Skeletal muscle tissue (tissue), 4 donors: ENCODE data around the gene DDX18. TPM values are rescaled to one million over a fixed set of nuclear protein-coding genes. Genes with fewer than 3 reads are reported as not detected.

ENCODE experiments used
- H3K27ac ChIP-seq: one replicate; pipeline ENCODE4 v1.7.0; 2013; ENCODE audit warnings: mild to moderate bottlenecking, low read depth, low read length, inconsistent platforms
- H3K27me3 ChIP-seq, 3 donors: one replicate each; pipeline ENCODE4 v1.7.0; 2013; ENCODE audit warnings: low read length in 3 of 3; ENCODE audit not compliant: control insufficient read depth in 3 of 3, insufficient read depth in 3 of 3
- H3K36me3 ChIP-seq, 3 donors: one replicate each; pipeline ENCODE4 v1.7.0; 2013; ENCODE audit warnings: low read length in 3 of 3; ENCODE audit not compliant: control insufficient read depth in 3 of 3, insufficient read depth in 3 of 3
- H3K4me1 ChIP-seq, 3 donors: one replicate each; pipeline ENCODE4 v1.7.0; 2013; ENCODE audit warnings: low read length in 3 of 3, mild to moderate bottlenecking in 3 of 3; ENCODE audit not compliant: control insufficient read depth in 3 of 3, insufficient read depth in 3 of 3
- H3K4me3 ChIP-seq, 3 donors: one replicate each; pipeline ENCODE4 v1.7.0; 2013; ENCODE audit warnings: low read length in 3 of 3
- H3K9ac ChIP-seq, 3 donors: one replicate each; pipeline ENCODE4 v1.7.0; 2013; ENCODE audit warnings: low read length in 3 of 3, mild to moderate bottlenecking in 3 of 3, moderate library complexity in 2 of 3, low read depth in 1 of 3
- H3K9me3 ChIP-seq, 3 donors: one replicate each; pipeline ENCODE4 v1.7.0; 2013; ENCODE audit warnings: low read length in 3 of 3; ENCODE audit not compliant: control insufficient read depth in 3 of 3
- total RNA-seq: library from RNA; depleted of rRNA; stranded (reverse); fragments of >200 nt; gene quantifications from one replicate; pipeline ENCODE4 v1.2.3, GENCODE V29; 2014
- donor health status: Osteomylitis.

DDX18 gene
- total RNA-seq, 1 donor from 2014 or later: 32.4 TPM

- Histone ChIP-seq H3K9ac (no peak overlapping the region), H3K36me3 (peaks cover 27 to 48% (median 43%) of the 10 kb centered on the region in 3 donors), H3K27me3 (no peaks in the 10 kb centered on the region), H3K4me1 (peaks cover 3 to 7% (median 4%) of the 10 kb centered on the region in 3 donors), H3K4me3 (no peak overlapping the region), H3K9me3 (no peaks in the 10 kb centered on the region), H3K27ac (no peak overlapping the region)
Measured at GRCh38 chr2:117832905-117833613, 18.6 kb downstream of the DDX18 start.

- no peak overlapping the region for H3K27ac ChIP-seq
- no peak overlapping the region for H3K9ac ChIP-seq
- peaks cover 3 to 7% (median 4%) of the 10 kb centered on the region in 3 donors for H3K4me1 ChIP-seq
- no peaks in the 10 kb centered on the region for H3K27me3 ChIP-seq
- peaks cover 19 to 39% (median 35%) of the 10 kb centered on the region in 3 donors for H3K36me3 ChIP-seq
- H3K9me3 ChIP-seq: no peaks in the 10 kb centered on the region
- H3K4me3 ChIP-seq: no peak overlapping the region
Measured at GRCh38 chr2:117833911-117834310, 19.4 kb downstream of the DDX18 start.

GRCh38 chr2:117834992-117835391 is 20.5 kb downstream of the DDX18 start:
- peaks cover 9 to 33% (median 24%) of the 10 kb centered on the region in 3 donors for H3K36me3 ChIP-seq
- H3K9me3 ChIP-seq: no peaks in the 10 kb centered on the region
- no peak overlapping the region for H3K4me3 ChIP-seq
- no peak overlapping the region for H3K9ac ChIP-seq
- H3K27ac ChIP-seq: no peak overlapping the region
- H3K4me1 ChIP-seq: peaks cover 3 to 7% (median 4%) of the 10 kb centered on the region in 3 donors
- no peaks in the 10 kb centered on the region for H3K27me3 ChIP-seq

GRCh38 chr2:117835990-117836760 is 21.7 kb downstream of the DDX18 start:
- peaks cover 9 to 25% (median 17%) of the 10 kb centered on the region in 3 donors for H3K36me3 ChIP-seq
- no peak overlapping the region for H3K27ac ChIP-seq

GRCh38 chr2:117845304-117845703 is 30.8 kb downstream of the DDX18 start:
- Histone ChIP-seq H3K27me3 (peaks cover 5 to 6% (median 6%) of the 10 kb centered on the region in 3 donors), H3K4me1 (no peaks in the 10 kb centered on the region), H3K9me3 (no peaks in the 10 kb centered on the region), H3K27ac (no peak overlapping the region), H3K9ac (no peak overlapping the region), H3K4me3 (no peak overlapping the region), H3K36me3 (no peaks in the 10 kb centered on the region)

More at GRCh38 chr2:117835990-117836760, 21.7 kb downstream of the DDX18 start:
- H3K4me1 ChIP-seq: peaks cover 3 to 7% (median 4%) of the 10 kb centered on the region in 3 donors
- H3K27me3 ChIP-seq: no peaks in the 10 kb centered on the region
- no peaks in the 10 kb centered on the region for H3K9me3 ChIP-seq
- peak overlapping the region; percentile 65 to 77 (median 74) for H3K4me3 ChIP-seq
- H3K9ac ChIP-seq: peak overlapping the region; percentile 47 to 73 (median 72)

- H3K4me3 ChIP-seq: no peak overlapping the region
- H3K36me3 ChIP-seq: no peaks in the 10 kb centered on the region
- peaks cover 7 to 18% (median 13%) of the 10 kb centered on the region in 3 donors for H3K27me3 ChIP-seq
- no peaks in the 10 kb centered on the region for H3K4me1 ChIP-seq
- H3K9ac ChIP-seq: no peak overlapping the region
- H3K27ac ChIP-seq: no peak overlapping the region
- no peaks in the 10 kb centered on the region for H3K9me3 ChIP-seq
Measured at GRCh38 chr2:117850015-117850414, 35.5 kb downstream of the DDX18 start.

- Histone ChIP-seq H3K4me3 (no peak overlapping the region), H3K36me3 (no peaks in the 10 kb centered on the region), H3K27me3 (peaks cover 7 to 18% (median 13%) of the 10 kb centered on the region in 3 donors)
Measured at GRCh38 chr2:117850461-117850860, 36.0 kb downstream of the DDX18 start.

GRCh38 chr2:117851969-117852368 is 37.5 kb downstream of the DDX18 start:
- H3K27me3 ChIP-seq: peaks cover 6 to 18% (median 13%) of the 10 kb centered on the region in 3 donors
- H3K36me3 ChIP-seq: no peaks in the 10 kb centered on the region

More at GRCh38 chr2:117850461-117850860, 36.0 kb downstream of the DDX18 start:
- H3K4me1 ChIP-seq: no peaks in the 10 kb centered on the region
- H3K9ac ChIP-seq: no peak overlapping the region
- no peaks in the 10 kb centered on the region for H3K9me3 ChIP-seq
- no peak overlapping the region for H3K27ac ChIP-seq

GRCh38 chr2:117853316-117853715 is 38.8 kb downstream of the DDX18 start:
- Histone ChIP-seq H3K27ac (no peak overlapping the region), H3K27me3 (peaks cover 5 to 18% (median 13%) of the 10 kb centered on the region in 3 donors), H3K4me1 (no peaks in the 10 kb centered on the region), H3K4me3 (no peak overlapping the region), H3K9ac (no peak overlapping the region), H3K36me3 (no peaks in the 10 kb centered on the region), H3K9me3 (no peaks in the 10 kb centered on the region)

More at GRCh38 chr2:117851969-117852368, 37.5 kb downstream of the DDX18 start:
- no peak overlapping the region for H3K27ac ChIP-seq
- no peak overlapping the region for H3K9ac ChIP-seq
- H3K9me3 ChIP-seq: no peaks in the 10 kb centered on the region
- H3K4me3 ChIP-seq: no peak overlapping the region
- no peaks in the 10 kb centered on the region for H3K4me1 ChIP-seq

GRCh38 chr2:117853873-117854272 is 39.4 kb downstream of the DDX18 start:
- H3K9me3 ChIP-seq: no peaks in the 10 kb centered on the region
- H3K36me3 ChIP-seq: no peaks in the 10 kb centered on the region
- no peaks in the 10 kb centered on the region for H3K4me1 ChIP-seq
- no peak overlapping the region for H3K4me3 ChIP-seq
- no peak overlapping the region for H3K9ac ChIP-seq
- peaks cover 6 to 18% (median 14%) of the 10 kb centered on the region in 3 donors for H3K27me3 ChIP-seq
- no peak overlapping the region for H3K27ac ChIP-seq
